ENCODE data around the gene CERS5.

DNA sequence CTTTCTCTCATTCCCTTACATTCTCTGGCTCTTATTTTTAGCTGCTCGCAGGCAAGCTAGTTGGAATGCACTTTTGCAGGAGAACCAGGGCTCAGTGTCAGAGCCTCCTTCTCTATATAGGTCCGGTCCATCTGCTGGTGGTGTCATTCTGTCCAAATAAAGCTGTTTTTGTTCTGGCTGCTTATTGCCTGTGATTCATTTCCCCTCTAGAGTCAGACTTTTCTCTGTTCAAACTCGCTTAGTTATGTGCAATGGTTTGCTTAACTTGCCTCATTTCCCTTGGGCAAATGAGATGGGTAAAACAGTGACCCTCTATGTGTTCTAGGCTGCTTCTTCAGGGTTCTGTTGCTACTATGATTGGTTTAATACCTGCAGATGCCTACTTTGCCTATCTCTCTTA is 79.2 kb downstream of the CERS5 start:
- TF ChIP-seq, protein P1, sequence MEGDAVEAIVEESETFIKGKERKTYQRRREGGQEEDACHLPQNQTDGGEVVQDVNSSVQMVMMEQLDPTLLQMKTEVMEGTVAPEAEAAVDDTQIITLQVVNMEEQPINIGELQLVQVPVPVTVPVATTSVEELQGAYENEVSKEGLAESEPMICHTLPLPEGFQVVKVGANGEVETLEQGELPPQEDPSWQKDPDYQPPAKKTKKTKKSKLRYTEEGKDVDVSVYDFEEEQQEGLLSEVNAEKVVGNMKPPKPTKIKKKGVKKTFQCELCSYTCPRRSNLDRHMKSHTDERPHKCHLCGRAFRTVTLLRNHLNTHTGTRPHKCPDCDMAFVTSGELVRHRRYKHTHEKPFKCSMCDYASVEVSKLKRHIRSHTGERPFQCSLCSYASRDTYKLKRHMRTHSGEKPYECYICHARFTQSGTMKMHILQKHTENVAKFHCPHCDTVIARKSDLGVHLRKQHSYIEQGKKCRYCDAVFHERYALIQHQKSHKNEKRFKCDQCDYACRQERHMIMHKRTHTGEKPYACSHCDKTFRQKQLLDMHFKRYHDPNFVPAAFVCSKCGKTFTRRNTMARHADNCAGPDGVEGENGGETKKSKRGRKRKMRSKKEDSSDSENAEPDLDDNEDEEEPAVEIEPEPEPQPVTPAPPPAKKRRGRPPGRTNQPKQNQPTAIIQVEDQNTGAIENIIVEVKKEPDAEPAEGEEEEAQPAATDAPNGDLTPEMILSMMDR (optimal IDR thresholded peaks at IDR 0.05 in 1 of 3, IDR thresholded peaks at IDR 0.05 in 1 of 3, conservative IDR thresholded peaks at IDR 0.05 in 1 of 3; ENCODE audit: extremely low read depth in 1 of 3, insufficient read depth in 2 of 3, low read length in 3 of 3): no peak
- TF ChIP-seq EZH2 (IDR thresholded peaks at IDR 0.05; ENCODE audit: low read length): no peak

Data from keratinocyte (primary cell).